ENCODE data around the gene PABPN1L. TPM values are rescaled to one million over a fixed set of nuclear protein-coding genes. Genes with fewer than 3 reads are reported as not detected.

PABPN1L gene
- total and polyA plus RNA-seq, 2 of the 8 experiments (the other 6 are each of a cell fraction or from before 2014, with no cell fraction given): not detected

DNA sequence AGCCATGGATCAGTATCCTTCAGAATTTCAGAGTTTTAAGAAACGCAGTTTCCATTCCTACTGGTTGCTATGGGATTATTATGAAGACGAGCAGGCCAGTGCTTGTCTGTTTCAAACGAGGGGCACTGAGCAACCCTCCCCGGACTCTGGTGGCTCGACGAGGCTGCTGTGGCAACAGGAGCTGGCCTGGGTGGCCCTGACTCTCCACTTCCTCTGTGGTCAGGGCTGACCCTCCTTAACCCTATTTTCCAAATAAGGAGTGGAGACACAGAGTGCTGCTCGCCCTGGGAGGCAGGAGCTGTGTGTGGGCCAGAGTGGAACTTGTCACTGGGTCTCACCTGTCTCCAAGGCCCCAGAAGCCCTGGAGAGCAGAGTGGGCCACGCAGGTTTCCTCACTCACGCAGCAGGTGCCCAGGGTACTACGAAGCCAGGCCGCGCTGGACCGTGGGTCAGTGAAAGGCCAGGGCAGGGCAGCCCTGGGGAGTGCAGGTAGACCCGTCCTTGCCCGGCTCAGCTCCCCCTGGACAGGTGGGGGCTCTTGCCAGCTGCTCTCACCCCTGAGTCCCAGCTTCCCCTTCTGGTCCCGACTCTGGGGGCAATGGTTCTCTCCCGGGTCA is 13.0 kb downstream of the PABPN1L start:
- Histone ChIP-seq H3K36me3 (ENCODE audit: control insufficient read depth in 2 of 4, insufficient read depth in 4 of 4, low read length in 3 of 4) (peaks cover 0 to 2% (median 0%) of the 10 kb centered on the region in 4 experiments; a peak in 1 of 8 replicates), H3K4me3 (ENCODE audit: extremely low read depth in 1 of 4, insufficient read depth in 2 of 4, low read depth in 3 of 4, low read length in 4 of 4) (no peak overlapping the region), H3K18ac (ENCODE audit: extremely low read depth, low read length) (no peak overlapping the region), H3K23ac (ENCODE audit: insufficient read length) (no peak overlapping the region), H3K79me2 (ENCODE audit: control insufficient read depth in 1 of 2, insufficient read depth in 2 of 2, low read length in 2 of 2) (peaks cover 0 to 10% of the 10 kb centered on the region in 2 experiments; a peak in 1 of 4 replicates), H2AFZ (ENCODE audit: low read length) (no peak overlapping the region), H3K79me1 (ENCODE audit: low read depth, low read length) (peaks cover 2% of the 10 kb centered on the region; the same call in 1 of the 2 replicates), H4K5ac (ENCODE audit: insufficient read length, low read depth, low read length) (no peak overlapping the region), H3K9ac (replicated peaks in 1 of 4; ENCODE audit: extremely low read depth in 1 of 4, low read depth in 3 of 4, low read length in 3 of 4) (no peak overlapping the region), H4K20me1 (replicated peaks in 1 of 2; ENCODE audit: control insufficient read depth in 1 of 2, insufficient read depth in 2 of 2, low read length in 2 of 2) (peaks cover 0 to 11% of the 10 kb centered on the region in 2 experiments), H3K56ac (replicated peaks; ENCODE audit: insufficient read length, low read depth, low read length) (no peak overlapping the region), H3K4ac (replicated peaks; ENCODE audit: insufficient read length, low read depth, low read length) (no peak overlapping the region), H4K91ac (replicated peaks; ENCODE audit: insufficient read length, low read length) (no peak overlapping the region), H3K23me2 (ENCODE audit: low read depth, low read length) (peaks cover 2% of the 10 kb centered on the region), H2BK15ac (ENCODE audit: low read length) (no peak overlapping the region), H2BK20ac (ENCODE audit: low read length) (no peak overlapping the region), H3K4me1 (replicated peaks in 1 of 4; ENCODE audit: control insufficient read depth in 3 of 4, insufficient read depth in 4 of 4, low read length in 3 of 4) (peaks cover 0 to 5% (median 3%) of the 10 kb centered on the region in 4 experiments; a peak in 5 of 7 replicates), H2BK5ac (ENCODE audit: low read depth, low read length) (no peak overlapping the region), H4K8ac (ENCODE audit: extremely low read depth, insufficient read depth, low read length) (no peak overlapping the region), H3K27ac (ENCODE audit: low read depth, low read length) (no peak overlapping the region), H2BK12ac (ENCODE audit: low read depth, low read length) (no peak overlapping the region), H3K4me2 (ENCODE audit: insufficient read depth in 1 of 2, low read depth in 2 of 2, low read length in 2 of 2) (no peak overlapping the region), H2BK120ac (replicated peaks; ENCODE audit: low read depth, low read length) (no peak overlapping the region), H2AK5ac (ENCODE audit: low read depth, low read length) (no peak overlapping the region), H3K27me3 (replicated peaks in 1 of 4; ENCODE audit: control insufficient read depth in 3 of 4, extremely low read depth in 1 of 4, insufficient read depth in 3 of 4, low read length in 3 of 4) (no peaks in the 10 kb centered on the region), H3K9me3 (ENCODE audit: insufficient read depth in 2 of 2, low read depth in 1 of 2, low read length in 1 of 2) (peaks cover 0 to 5% of the 10 kb centered on the region in 2 experiments; a peak in 1 of 4 replicates), H3K14ac (ENCODE audit: insufficient read length) (no peak overlapping the region)
- DNase-seq (ENCODE audit: low read depth in 1 of 2, low spot score in 2 of 2) (no peak), FAIRE-seq (no peak)
- 93% methylated on average over 17 of the region's 17 CpGs; no CpG with 5 or more reads in 1 of the 2 experiments for WGBS, 2 experiments (ENCODE audit: extremely low coverage in 1 of 2, insufficient coverage in 1 of 2, insufficient read length in 1 of 2, insufficient replicate concordance in 2 of 2, low coverage in 1 of 2, low lambda C conversion rate in 2 of 2, missing lambda C conversion rate in 1 of 2)
- ChIA-PET POLR2A (ENCODE audit: partially characterized antibody) (interaction anchor here (1.0 to 1.2 kb wide), 2 partner anchors 11 to 38 kb away, joined by 3 read pairs; no protein-coding TSS in a partner anchor), CTCF (ENCODE audit: partially characterized antibody) (interaction anchor here (0.8 to 1.7 kb wide), 8 partner anchors 9 to 363 kb away, joined by 3 to 6 read pairs (median 4); no protein-coding TSS in a partner anchor)
- TF ChIP-seq GABPA (IDR thresholded peaks at IDR 0.05; ENCODE audit: borderline replicate concordance, insufficient read depth, low read length) (no peak), CBX5 (IDR thresholded peaks at IDR 0.05; ENCODE audit: low read depth, low read length) (no peak), GTF2F1 (IDR thresholded peaks at IDR 0.05; ENCODE audit: borderline replicate concordance, low read depth, low read length) (no peak), CBX8 (IDR thresholded peaks at IDR 0.05; ENCODE audit: borderline replicate concordance, low read depth, low read length) (no peak), EZH2 (IDR thresholded peaks at IDR 0.05; ENCODE audit: low read depth, low read length, severe bottlenecking) (no peak), HDAC6 (IDR thresholded peaks at IDR 0.05; ENCODE audit: low read depth, low read length) (no peak), ATF3 (IDR thresholded peaks at IDR 0.05; ENCODE audit: insufficient read depth, low read depth, low read length) (no peak), SP2 (IDR thresholded peaks at IDR 0.05; ENCODE audit: low read length) (no peak), TBP (IDR thresholded peaks at IDR 0.05; ENCODE audit: low read depth, low read length) (no peak), CTBP2 (IDR thresholded peaks at IDR 0.05; ENCODE audit: borderline replicate concordance, insufficient read depth, insufficient read length, low read length) (no peak), ZNF274 (IDR thresholded peaks at IDR 0.05; ENCODE audit: borderline replicate concordance, extremely low read depth, low read length) (no peak), KDM1A (IDR thresholded peaks at IDR 0.05; ENCODE audit: borderline replicate concordance, low read length) (no peak)

Measured in H1 (cell line).